ENCODE data around the gene DDB1. TPM values are rescaled to one million over a fixed set of nuclear protein-coding genes. Genes with fewer than 3 reads are reported as not detected.

DDB1 gene
- total and polyA plus RNA-seq, 2 of the 4 experiments (the other 2 are of a cell fraction): 221 to 412 TPM

- peaks cover 6% of the 10 kb centered on the region for H3K9me1 ChIP-seq (ENCODE audit: insufficient read depth, low read length)
- H3K18ac ChIP-seq (ENCODE audit: low read depth, low read length): no peak overlapping the region
- H3K14ac ChIP-seq (replicated peaks; ENCODE audit: low read depth, low read length): no peak overlapping the region
- DNase-seq (no peak), ATAC-seq (ENCODE audit: low read depth) (no peak)
- intact Hi-C loops (cut with micrococcal nuclease) (loop anchor here (10.0 kb wide), 1 partner anchor 297 kb away; no protein-coding TSS in a partner anchor), in situ Hi-C loops (cut with MboI; ENCODE audit: low sequenced_read_pairs) (loop anchor here (5.0 kb wide), 1 partner anchor 49 kb away; no protein-coding TSS in a partner anchor), dilution Hi-C loops (cut with HindIII; ENCODE audit: low sequenced_read_pairs, unreplicated experiment) (no loop called here)
- TF ChIP-seq POLR2A (IDR thresholded peaks at IDR 0.05; ENCODE audit: low read depth, low read length) (no peak), RCOR1 (IDR thresholded peaks at IDR 0.05; ENCODE audit: insufficient replicate concordance, low read length) (no peak), USF2 (IDR thresholded peaks at IDR 0.05; ENCODE audit: low read depth, low read length) (no peak), CEBPB (IDR thresholded peaks at IDR 0.05; ENCODE audit: low read depth, low read length) (no peak), SMC3 (IDR thresholded peaks at IDR 0.05; ENCODE audit: low read depth, low read length) (no peak), NFE2L2 (IDR thresholded peaks at IDR 0.05; ENCODE audit: low read depth, low read length) (no peak), ELK1 (IDR thresholded peaks at IDR 0.05; ENCODE audit: borderline replicate concordance, low read depth, low read length) (no peak), CTCF (conservative IDR thresholded peaks at IDR 0.05; ENCODE audit: low read depth, low read length) (no peak), RFX5 (IDR thresholded peaks at IDR 0.05; ENCODE audit: low read depth, low read length) (no peak), FOS (IDR thresholded peaks at IDR 0.05; ENCODE audit: low read depth, low read length) (no peak), BHLHE40 (IDR thresholded peaks at IDR 0.05; ENCODE audit: low read depth, low read length) (no peak), RAD21 (IDR thresholded peaks at IDR 0.05; ENCODE audit: low read length) (no peak), MAFK (IDR thresholded peaks at IDR 0.05; ENCODE audit: low read depth, low read length) (no peak), CHD1 (IDR thresholded peaks at IDR 0.05; ENCODE audit: low read depth, low read length) (no peak)
- peak overlapping the region; percentile 44 for H2AK9ac ChIP-seq (replicated peaks; ENCODE audit: low read depth, low read length, poor library complexity)
- no peak overlapping the region for H3K27ac ChIP-seq (ENCODE audit: insufficient read depth, low read length)
- H3K4ac ChIP-seq (ENCODE audit: low read depth, low read length): no peak overlapping the region
- 91% methylated on average over 4 of the region's 15 CpGs; no CpG with 5 or more reads in 1 of the 2 experiments for WGBS, 2 experiments (ENCODE audit: extremely low coverage in 2 of 2, insufficient read length in 1 of 2)
- no peak overlapping the region for H3K23ac ChIP-seq (ENCODE audit: low read depth, low read length)
- no peak overlapping the region for H4K91ac ChIP-seq (ENCODE audit: insufficient read depth, low read depth, low read length)
- H3K9me3 ChIP-seq (ENCODE audit: control insufficient read depth, insufficient read depth, low read length): no peaks in the 10 kb centered on the region
- peaks cover 9% of the 10 kb centered on the region for H3K4me1 ChIP-seq (ENCODE audit: control insufficient read depth, insufficient read depth, low read length)
- no peak overlapping the region for H3K9ac ChIP-seq (ENCODE audit: low read depth, low read length)
- H2BK20ac ChIP-seq (ENCODE audit: low read depth, low read length): no peak overlapping the region
- H3K36me3 ChIP-seq (ENCODE audit: control insufficient read depth, insufficient read depth, low read length): peaks cover 13% of the 10 kb centered on the region
- no peaks in the 10 kb centered on the region for H3K27me3 ChIP-seq (ENCODE audit: control insufficient read depth, insufficient read depth, low read length)
- H2BK5ac ChIP-seq (ENCODE audit: low read depth, low read length, poor library complexity, severe bottlenecking): no peak overlapping the region
- CTCF ChIA-PET: interaction anchor here (1.6 kb wide), 1 partner anchor 48 kb away, joined by 5 read pairs; no protein-coding TSS in a partner anchor
- POLR2A ChIA-PET (ENCODE audit: unreplicated experiment): no interaction called here
- H2BK120ac ChIP-seq (ENCODE audit: low read depth, low read length): no peak overlapping the region
- no peaks in the 10 kb centered on the region; the same call in 1 of the 2 replicates for H4K20me1 ChIP-seq (ENCODE audit: insufficient read depth, low read length)
- H3K56ac ChIP-seq (ENCODE audit: extremely low read depth, insufficient read depth, low read length): no peak overlapping the region
- no peak overlapping the region for H2AK5ac ChIP-seq (ENCODE audit: low read depth, low read length)
- no peak overlapping the region for H2BK15ac ChIP-seq (ENCODE audit: low read depth, low read length)
- no TSS peak for BruUV-seq (replicated peaks)
- H3K4me3 ChIP-seq (ENCODE audit: insufficient read depth, low read depth, low read length): no peak overlapping the region
- no peak overlapping the region for H3K4me2 ChIP-seq (ENCODE audit: low read depth, low read length)
- no peak overlapping the region for H2AFZ ChIP-seq (replicated peaks; ENCODE audit: low read length, poor library complexity)
- H3K79me1 ChIP-seq (ENCODE audit: low read depth in 1 of 2, low read length in 2 of 2): peaks cover 7 to 14% of the 10 kb centered on the region in 2 experiments
- H4K5ac ChIP-seq (ENCODE audit: low read depth, low read length): no peak overlapping the region
- H4K8ac ChIP-seq (ENCODE audit: low read depth in 2 of 2, low read length in 2 of 2): no peak overlapping the region
Observed at GRCh38 chr11:61337706-61338470, 5.0 kb upstream of the DDB1 start.
